GM19025 (cell line): ENCODE results near the gene LRRC27.

Experiments used
- ATAC-seq: cut with Tn5 transposase; IDR thresholded peaks from one replicate; pipeline ENCODE4 v1.9.1; 2021; ENCODE audit warnings: mild to moderate bottlenecking, low read depth, moderate library complexity; ENCODE audit not compliant: unreplicated experiment

The LRRC27 gene

DNA sequence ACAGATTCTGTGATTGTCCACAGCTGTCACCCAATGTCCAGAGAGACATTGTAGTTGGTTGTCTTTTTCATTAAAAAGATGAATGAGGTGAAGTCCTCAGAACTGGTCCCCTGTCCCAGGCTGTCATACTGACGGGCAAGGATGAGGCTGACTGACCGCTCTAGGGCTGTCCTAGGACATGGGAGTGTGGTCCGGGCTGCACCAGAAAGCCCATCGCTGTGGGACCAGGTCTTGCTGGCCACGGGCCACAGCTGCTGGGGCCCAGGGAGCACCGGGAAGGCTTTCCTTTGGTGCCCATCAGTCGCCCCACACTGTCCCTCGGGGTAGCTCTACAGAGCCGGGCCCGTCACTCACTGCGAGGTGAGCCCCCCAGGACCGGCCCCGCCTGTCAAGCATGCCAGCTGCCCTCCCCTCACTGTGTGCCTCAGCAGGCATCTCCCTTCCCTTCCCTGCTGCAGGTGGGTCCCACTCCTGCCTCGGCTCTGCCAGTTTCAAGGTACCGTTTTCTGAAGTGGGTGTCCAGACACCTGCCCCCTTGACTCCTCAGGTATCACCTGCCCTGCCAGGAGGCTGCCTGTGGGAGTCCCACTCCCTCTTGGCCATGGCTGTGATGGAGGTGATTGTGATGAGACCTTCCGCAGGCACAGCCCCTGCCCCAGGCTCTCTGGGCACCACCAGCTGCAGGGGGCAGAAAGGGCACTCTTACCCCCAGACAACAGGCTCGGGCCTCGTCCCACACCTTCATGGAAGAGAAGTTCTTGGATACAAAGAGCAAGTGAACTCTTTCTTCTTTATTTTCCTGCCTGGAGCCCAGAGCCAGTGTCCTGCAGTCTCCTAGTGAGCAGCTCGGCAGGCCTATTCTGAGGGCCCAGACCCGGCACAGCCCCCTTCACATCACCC is 21.7 kb downstream of the LRRC27 start:
- no peak for ATAC-seq

DNA sequence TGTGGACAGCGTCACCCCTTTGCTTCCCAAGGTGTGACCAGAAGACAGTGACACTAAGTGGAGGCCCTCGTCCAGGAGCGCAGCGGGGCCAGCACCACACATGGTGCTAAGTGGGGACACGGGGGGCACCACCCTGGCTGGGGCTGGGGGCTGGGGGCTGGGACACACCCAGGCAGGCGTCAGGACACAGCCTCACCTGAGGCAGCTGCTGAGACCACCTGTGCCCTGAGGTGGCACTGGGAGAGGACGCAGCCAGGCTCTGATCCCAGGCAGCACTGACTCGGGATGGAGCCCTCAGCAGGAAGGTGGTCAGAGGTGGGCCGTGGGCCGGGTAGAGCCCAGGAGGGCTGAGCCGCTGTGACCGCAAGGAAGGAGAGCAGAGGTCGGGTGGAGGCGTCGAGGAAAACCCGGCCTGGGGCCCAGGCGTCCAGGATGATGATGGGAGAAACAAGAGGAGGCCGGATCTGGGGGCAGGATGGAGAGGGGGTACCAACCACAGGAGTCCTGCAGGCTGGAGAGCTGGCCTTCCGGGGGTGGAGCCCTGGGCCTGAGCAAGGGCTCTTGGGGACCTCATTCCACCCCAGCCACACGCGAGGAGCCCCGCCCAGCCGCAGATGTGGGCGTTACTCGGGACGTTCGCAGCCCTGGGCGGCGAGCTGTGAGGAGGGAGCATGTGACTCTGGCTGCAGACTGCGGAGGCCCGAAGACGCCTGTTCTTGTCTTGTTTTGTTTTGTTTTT is 22.5 kb downstream of the LRRC27 start:
- ATAC-seq, result no peak

DNA sequence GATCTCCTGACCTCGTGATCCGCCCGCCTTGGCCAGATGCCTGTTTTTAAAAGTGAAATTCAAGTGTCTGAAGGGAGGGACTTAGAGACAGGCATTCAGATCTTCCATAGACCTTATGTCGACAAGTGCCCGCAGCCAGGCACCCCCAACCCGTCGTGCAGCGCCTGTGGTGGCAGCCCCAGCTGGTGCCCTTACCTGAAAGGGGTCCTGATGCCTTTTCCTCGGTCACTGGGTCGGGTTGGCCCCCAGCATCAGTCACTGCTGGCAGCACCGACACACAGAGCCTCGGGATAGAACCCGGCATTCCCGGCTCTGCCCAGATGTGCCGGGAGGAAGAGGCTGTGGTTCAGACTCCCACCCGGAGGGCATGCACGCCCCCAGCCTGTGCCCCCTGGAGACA is 23.3 kb downstream of the LRRC27 start:
- ATAC-seq, result no peak

DNA sequence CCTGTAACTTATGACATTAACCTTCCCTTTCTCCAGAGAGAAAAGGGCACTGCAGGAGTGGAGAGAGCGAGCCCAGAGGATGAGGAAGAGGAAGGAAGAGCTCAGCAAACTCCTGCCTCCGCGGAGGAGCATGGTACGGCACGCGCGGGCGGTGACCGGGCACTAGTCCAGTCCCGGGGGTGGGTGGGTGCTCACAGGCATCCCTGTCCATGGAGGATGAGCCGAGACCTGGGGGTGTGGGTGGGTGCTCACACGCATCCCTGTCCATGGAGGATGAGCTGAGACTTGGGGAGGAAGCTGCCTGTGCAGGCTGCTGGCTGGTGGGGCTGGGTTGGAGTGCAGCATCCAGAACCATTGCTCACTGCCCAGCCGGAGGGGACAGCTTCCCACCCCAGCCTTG is 23.8 kb downstream of the LRRC27 start:
- no peak for ATAC-seq

DNA sequence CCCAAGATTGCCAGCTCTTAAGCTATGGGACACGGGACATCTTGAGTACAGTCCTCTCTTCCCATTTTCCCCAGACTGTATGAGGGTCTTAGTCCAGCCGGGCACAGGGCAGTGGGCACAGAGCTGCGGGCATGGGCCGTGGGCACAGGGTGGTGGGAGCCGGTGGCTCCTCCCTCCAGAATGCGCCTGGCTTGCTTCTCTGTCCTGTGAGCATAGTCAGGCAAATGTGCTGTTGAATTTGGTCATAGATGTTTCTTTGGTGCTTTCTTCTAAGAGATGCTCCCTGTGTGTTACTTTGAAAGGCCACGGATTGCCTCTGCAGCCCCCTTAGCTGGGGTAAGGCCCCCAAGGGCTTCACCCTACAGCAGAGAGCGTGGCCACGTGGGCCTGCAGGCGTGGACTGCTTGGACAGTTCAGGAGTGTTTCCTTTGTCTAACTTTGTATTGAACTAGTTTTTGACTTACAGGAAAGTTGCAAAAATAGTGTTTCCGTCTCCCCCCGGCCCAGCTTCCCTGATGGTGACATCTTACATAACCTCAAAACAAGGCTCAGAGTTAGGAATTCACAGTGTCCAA is 24.7 kb downstream of the LRRC27 start:
- no peak for ATAC-seq

DNA sequence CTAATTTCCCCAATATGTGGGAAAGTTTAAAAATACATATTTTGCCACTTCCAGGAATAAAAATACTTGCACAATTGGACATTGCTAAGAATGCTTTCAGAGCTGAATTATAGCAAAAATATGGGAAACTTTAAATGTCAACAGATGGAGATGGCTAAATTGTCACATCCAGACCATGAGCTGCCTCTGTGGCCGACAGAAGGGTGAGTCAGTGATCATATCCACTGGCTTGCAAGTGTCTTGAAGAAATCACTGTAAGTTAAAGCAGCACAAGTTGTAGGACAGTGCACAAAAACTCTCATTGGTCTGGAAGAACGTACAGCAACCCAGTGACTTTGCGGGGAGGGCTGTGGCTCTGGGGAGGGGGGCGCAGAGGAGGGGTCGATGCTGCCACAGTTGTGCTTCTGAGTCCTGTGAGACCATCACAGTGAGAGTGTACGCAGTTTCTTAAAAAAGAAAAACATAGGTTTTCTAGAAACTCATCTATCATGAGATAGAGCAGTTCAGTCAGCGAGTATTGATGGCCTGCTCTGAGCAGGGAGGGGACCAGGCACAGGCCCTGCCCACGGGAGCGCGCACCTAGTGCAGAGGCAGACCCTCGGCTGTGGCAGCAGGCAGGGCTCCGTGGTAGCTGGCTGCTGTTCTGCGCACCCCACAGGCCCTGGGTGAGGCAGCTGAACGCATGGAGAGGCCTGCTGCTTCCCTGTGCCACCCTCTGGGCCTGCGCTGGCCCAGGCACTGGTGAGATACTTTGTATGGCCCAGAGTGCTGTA is 25.5 kb downstream of the LRRC27 start:
- no peak for ATAC-seq

DNA sequence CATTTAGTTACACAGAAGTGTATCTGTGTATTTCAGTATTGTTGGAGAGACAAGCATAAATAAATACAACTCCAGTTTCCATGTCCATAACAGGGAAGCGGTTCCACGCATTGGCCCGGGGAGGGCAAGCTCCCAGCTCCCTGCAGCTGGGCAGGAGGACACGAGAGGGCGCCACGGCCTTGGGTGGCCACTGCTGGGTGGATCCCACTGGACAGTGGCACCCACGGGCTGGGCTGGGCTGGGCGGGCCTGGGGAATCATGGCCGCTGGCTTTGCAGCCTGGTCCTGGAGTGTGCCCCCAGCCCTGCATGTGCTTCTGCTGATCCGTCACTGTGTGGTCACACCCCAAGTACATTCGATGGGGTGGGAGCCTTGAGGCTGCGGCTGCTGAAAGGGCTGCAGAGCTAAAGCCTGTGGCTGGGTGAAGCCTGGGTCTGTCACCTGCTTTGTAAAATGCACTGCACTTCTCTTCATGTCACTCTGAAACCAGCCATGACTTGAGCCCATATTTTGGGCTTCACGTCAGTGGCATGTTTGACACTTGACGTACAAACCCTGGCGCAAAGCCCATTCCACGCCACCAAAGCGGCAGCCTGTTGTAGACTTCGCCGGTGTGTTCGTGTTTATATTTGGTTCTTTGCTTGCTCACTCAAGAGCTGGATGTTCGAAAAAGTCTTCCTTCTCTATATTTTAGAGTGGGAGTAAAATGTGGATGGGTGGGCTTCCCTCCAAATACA is 27.5 kb downstream of the LRRC27 start:
- no peak for ATAC-seq

DNA sequence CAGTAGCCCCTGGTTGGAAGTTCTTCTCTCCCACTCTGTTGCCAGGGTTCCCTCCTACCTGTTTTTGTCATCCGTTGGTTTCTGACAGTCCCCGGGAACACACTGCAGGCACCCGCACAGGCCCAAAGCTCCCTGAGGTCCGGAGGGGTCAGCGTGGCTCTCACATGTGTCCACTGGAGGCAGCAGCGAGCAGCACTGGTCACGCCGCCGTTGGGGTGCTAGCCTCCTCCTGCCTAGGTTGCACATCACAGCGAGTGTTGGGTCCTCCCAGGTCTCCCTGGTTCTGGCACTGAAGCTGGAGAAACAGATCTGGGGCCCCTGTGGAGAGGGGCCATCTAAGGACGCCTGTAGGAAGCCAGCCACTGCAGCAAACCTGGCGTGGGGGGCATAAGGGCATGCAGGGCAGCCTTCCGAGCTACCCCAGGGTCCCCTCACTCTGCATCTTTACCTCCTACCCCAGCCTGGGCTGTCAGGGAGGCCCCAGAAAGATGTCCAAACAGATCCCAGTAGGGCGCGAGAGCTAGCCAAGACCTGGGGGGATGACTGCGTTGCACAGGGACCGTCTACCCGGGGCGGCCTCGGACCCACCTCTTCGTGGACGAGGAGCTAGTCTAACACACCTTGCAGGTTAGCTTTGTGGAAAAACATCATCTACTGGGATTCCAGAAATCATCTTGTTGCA is 28.9 kb downstream of the LRRC27 start:
- no peak for ATAC-seq

DNA sequence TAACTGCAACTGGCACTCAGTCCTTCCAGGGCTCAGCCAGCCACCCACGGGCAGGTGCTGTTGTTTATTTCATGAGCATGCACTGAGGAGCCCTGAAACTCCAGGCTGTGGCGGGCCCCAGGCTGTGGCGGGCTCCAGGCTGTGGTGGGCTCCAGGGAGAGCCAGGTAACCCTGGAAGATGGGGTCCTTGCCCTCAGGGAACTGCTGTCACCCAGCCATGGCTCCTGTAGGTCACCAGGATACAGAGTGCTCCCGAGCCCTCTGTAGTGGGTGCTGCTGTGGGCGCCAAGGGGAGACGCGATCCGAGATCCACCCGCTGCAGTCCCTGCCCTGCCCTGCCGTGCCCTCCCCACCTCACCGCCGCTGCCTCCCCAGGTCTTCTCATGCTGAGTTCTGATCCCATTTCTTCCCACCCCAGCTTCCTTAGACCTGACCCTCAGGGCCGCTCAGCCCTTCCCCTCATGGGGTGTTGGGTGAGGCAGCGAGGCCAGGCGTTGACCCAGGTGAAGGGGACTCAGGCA is 29.6 kb downstream of the LRRC27 start:
- ATAC-seq, result no peak

DNA sequence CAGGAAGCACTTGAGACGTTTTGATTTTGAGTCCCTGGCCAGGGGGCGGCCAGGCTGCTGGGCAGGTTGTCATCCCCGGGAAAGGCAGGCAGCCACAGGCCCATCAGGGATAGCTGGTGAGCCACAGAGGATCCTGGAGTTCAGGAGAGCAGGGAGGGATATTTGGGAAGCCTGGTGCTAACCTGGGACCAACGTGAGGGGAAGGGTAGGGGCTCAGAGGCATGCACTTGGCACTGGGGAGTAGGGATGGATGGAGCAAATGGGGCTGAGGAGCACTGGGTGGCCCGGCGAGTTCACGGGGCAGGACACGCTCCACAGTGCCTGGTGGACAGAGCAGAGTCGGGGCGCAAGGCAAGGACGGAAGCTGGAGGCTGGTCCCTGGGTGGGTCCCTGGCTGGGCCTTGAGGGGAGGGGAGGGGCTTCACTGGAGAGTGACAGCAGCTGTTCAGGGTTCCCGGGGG is 30.2 kb downstream of the LRRC27 start:
- no peak for ATAC-seq

DNA sequence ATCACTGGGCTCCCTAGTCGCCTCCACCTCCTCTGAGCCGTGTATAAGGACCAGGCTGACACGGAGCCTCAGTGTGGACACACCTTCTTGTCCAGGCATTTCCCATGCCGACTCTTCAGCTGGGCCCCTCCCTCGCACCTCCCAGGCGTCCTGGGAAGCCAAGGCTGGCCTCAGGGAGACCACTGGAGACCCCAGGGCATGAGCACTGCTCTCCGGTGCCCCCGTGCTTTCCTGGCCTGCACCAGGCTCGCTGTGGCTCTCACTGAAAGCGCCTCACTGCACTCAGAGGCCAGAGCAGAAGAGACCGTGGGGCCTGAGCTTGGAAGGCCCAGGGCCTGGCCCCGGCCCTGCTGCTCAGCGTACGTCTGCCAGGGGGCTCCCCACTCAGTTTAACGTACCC is 31.4 kb downstream of the LRRC27 start:
- ATAC-seq, result no peak

DNA sequence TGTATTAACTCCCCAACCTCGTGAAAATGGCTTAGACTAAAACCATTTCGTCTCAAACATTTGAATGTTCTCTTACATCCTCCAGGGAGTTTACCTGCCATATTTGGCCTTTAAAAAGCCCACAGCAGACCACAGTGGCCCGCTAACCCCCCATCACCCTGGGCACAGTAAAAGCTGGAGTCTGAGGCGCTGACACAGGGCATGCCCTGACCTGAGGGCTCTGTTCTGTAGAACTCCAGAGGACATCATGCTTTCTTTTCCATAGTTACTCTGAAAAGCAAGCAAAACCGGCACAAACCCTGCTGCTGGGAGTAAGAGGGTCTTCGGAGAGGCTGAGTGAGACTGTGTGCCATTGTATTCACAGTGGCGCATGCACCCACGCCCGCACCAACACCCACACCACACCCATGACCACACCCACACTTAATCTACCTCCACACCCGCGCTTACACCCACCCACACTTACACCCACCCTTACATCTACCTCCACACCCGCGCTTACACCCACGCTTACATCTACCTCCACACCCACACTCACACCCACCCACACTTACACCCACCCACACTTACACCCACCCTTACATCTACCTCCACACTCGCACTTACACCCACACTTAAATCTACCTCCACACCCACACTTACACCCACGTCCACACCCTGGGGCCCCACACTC is 32.1 kb downstream of the LRRC27 start:
- ATAC-seq, result no peak

DNA sequence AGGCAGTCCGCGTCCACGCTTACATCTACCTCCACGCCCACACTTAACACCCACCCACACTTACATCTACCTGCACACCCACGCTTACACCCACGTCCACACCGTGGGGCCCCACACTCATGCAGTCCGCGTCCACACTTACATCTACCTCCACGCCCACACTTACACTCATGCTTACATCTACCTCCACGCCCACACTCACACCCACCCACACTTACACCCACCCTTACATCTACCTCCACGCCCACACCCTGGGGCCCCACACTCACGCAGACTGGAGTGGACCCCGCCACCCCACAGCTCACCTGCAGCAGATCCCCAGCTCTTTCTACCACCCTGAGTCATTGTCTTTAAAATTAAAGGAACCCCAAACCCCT is 32.6 kb downstream of the LRRC27 start:
- ATAC-seq, result no peak

DNA sequence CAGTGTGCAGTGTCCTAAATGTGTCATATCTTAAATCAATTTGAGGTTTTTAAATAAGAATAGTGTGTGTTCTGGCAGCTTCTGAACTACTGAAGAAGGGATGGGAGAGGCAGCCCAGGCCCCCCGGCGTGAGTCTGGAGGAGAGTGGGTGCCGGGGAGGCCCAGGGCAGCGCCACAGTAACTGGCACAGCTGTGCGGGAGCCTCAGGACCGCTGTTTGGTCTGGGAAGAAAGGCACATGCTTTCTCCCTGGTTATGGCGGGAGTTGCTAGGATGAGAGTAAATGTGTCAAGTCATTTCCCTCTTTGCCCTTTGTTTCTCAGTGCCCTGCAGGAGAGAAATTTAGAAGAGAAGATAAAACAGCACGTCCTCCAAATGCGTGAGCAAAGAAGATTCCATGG is 33.1 kb downstream of the LRRC27 start:
- ATAC-seq, result no peak

DNA sequence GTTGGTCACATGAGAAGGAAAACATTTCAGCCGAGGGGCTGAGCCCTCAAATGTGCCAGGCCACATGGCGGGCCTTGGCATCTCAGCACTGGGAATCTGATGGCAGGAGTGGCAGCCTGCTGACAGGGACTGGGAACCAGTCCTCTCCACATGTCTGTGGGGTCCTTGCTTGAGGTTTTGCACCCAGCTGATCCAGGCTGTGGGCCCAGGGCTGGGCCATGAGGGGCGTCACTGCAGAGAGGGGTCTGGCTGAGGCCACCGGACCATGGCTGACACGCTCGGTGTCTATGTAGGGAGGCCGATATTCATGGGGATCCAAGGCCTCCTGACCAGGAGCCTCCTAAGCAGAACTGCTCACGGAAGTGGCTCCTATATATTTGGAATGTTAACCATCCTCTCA is 34.0 kb downstream of the LRRC27 start:
- no peak for ATAC-seq

DNA sequence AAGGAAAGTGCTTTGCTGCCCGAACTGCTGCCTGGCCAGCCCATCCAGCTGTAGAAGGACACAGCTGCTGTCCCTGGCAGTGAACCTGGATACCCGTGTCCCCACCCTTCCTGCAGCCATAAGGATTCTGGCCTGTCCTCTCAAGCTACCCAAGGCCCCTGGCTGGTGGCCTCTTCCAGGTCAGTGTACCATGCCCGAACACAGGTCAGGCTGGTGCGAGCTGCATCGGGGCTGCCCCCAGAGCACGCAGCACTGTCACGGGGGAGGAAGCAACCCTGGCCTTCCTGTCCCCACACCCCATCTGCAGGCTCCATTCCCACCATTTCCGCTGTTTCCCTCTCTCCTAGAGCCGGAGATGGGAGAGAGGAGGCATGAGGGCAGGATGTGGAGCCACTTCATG is 34.5 kb downstream of the LRRC27 start:
- no peak for ATAC-seq

DNA sequence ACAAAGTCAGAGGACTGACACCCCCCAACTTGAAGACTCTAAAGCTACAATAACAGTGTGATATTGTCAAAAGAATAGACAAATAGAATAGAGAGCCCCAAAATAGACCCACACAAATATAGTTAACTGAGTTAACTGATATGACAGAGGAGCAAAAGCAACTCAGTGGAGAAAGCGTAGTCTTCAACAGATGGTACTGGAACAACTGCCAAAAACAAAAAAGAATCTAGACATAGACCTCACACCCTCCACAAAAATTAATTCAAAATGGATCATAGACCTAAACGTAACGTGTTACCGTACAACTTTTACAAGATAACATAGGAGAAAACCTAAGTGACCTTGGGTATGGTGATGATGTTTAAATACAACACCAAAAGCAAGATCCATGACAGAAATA is 36.4 kb downstream of the LRRC27 start:
- ATAC-seq, result no peak

DNA sequence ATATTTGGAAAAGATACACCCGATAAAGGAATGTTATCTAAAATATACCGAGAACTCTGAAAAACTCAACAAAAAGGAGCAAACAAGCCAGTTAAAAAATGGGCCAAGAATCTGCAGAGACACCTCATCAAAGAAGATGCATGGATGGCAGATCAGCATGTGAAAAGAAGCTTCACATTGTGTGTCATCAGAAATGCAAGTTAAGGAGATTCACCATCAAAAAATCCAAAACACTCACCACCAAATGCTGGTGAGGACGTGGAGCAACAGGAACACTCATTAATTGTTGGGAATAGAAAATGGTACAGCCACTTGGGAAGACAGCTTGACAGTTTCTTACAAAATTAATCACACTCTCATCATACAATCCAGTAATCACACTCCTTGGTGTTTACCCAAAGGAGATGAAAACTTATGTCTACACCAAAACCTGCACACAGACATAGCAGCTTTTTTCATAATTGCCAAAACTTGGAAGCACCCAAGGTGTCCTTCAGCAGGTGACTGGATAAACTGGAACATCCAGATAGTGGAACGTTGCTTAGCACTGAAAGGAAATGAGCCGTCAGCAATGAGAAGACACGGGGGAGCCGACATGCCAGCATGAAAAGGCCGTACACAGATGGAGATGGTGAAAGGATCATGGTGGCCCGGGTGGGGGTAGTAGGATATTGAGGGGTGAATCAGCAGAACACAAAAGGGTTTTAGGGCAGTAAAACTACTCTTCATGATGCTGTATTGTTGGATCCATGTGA is 37.1 kb downstream of the LRRC27 start:
- no peak for ATAC-seq
